NT2/D1 (cell line): ENCODE data around the gene PARD3.

Source experiments
- YY1 ChIP-seq: IDR thresholded peaks from 2 replicates; pipeline ENCODE4 v1.6.1; 2011; ENCODE audit not compliant: insufficient read length, insufficient read depth
- ZNF274 ChIP-seq: IDR thresholded peaks from 2 replicates; pipeline ENCODE4 v1.6.1; 2011; ENCODE audit warnings: mild to moderate bottlenecking, low read depth, low read length

GRCh38 chr10:34206935-34207268, 608.2 kb downstream of the PARD3 start:
- TF ChIP-seq ZNF274 = no peak
- TF ChIP-seq YY1 = no peak
